ENCODE results near the gene FMNL2.

Gene FMNL2

DNA sequence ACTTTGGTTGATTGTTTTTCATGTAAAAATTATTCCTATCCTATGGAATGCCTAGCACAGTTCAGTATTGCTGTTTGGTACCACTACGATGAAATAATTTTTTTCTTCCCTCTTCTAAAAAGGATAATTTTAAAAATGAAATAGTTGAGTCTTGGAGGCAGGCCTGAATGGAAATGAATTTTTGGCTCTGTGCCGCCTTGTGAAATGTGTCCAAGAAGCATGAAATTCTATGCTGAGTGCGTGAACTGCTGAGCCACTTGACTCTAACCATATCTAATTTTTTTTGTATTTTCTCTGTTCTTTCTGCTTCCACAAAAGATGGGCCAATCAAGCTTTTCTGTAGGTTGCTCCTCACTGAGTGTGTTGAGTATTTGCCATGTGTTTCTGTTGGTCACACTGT is 287.2 kb downstream of the FMNL2 start:
- no peak overlapping the region for H3K4me3 ChIP-seq (ENCODE audit: low read length)
- H3K36me3 ChIP-seq (ENCODE audit: insufficient read depth, low read length): peaks cover 17% of the 10 kb centered on the region

DNA sequence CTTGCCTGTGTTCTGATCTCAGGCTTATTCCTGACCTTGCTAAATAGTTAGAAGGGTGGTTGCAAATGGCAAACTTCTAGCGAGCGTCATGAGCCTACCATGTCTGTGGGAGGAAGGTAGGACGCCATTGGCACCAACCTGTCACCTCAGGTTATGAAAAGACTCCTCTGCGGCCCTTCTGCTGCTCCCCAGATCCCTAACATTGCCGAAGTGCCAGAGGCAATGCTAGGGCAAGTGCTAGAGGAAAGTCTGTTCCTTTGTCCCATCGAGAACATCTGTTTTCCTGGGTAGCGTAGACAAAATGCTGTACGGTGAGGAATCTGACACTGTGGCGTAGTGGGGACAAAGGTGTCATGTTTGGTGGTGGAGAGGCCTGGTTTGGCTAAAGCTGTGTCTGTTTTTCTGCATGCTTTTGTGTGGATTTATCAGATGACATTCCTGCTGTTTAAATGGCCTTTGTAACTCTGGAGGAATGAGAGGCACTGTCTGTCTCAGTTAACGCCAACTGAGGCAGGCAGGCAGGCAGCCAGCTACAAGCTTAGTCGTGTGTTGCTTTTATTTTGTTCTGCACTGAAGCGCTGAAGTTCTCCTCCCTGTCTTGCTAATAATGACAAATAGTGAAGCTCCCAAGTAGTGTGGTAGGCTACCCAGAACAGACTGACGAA is 288.2 kb downstream of the FMNL2 start:
- no peaks in the 10 kb centered on the region for H3K9me3 ChIP-seq (replicated peaks; ENCODE audit: low read length)

More for the DNA sequence above, 287.2 kb downstream of the FMNL2 start:
- Histone ChIP-seq H3K4me1 (ENCODE audit: control insufficient read depth, insufficient read depth, low read length) (peaks cover 5% of the 10 kb centered on the region), H3K9me3 (replicated peaks; ENCODE audit: low read length) (no peaks in the 10 kb centered on the region), H3K9ac (ENCODE audit: low read depth, low read length) (no peak overlapping the region), H3K4me2 (ENCODE audit: low read length) (no peak overlapping the region), H3K27me3 (ENCODE audit: control insufficient read depth, insufficient read depth, low read length) (no peaks in the 10 kb centered on the region)

DNA sequence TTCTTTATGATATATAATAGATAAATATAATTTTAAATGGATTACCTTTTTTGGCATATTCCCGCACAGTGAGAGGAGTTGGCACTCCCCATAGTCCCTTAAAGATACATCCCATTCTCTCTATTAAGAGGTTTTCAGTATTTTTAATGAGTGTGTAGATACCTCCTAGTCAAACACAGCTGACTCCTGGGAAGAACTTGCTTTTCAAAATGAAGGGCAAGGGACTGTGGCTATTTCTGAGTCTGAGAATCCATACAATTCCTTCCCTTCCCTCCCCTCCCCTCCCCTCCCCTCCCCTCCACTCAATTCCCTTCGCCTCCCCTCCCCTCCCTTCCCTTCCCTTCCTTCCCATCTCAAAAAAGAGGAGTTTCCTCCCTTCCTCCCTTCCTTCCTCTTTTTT is 288.8 kb downstream of the FMNL2 start:
- H3K4me3 ChIP-seq (ENCODE audit: low read length): no peak overlapping the region
- H3K9me3 ChIP-seq (replicated peaks; ENCODE audit: low read length): no peaks in the 10 kb centered on the region
- peaks cover 5% of the 10 kb centered on the region for H3K4me1 ChIP-seq (ENCODE audit: control insufficient read depth, insufficient read depth, low read length)
- no peaks in the 10 kb centered on the region for H3K27me3 ChIP-seq (ENCODE audit: control insufficient read depth, insufficient read depth, low read length)
- H3K4me2 ChIP-seq (ENCODE audit: low read length): no peak overlapping the region
- H3K36me3 ChIP-seq (ENCODE audit: insufficient read depth, low read length): peaks cover 14% of the 10 kb centered on the region
- H3K9ac ChIP-seq (ENCODE audit: low read depth, low read length): no peak overlapping the region

More for the DNA sequence above, 288.2 kb downstream of the FMNL2 start:
- H3K4me3 ChIP-seq (ENCODE audit: low read length): no peak overlapping the region
- no peaks in the 10 kb centered on the region for H3K27me3 ChIP-seq (ENCODE audit: control insufficient read depth, insufficient read depth, low read length)
- no peak overlapping the region for H3K9ac ChIP-seq (ENCODE audit: low read depth, low read length)
- H3K36me3 ChIP-seq (ENCODE audit: insufficient read depth, low read length): peaks cover 14% of the 10 kb centered on the region
- H3K4me1 ChIP-seq (ENCODE audit: control insufficient read depth, insufficient read depth, low read length): peaks cover 5% of the 10 kb centered on the region
- H3K4me2 ChIP-seq (ENCODE audit: low read length): no peak overlapping the region

DNA sequence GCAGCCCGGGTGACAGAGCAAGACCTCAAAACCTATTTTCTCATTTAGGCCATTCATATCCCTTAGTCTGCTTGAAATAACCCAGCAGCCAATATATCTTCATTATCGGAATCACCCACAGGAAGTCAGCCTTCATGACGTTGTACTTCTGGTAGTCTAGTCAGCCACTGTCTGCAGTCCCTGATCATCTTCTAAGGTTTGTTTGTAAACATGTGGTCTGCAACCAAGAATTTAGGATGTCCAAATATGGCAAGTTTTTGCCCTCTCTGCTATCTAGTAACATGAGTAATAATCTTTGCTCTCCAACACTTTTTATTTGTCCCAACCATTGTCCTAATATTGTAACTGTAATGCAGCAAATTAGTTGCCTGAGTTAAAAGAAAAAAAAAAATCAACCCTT is 289.8 kb downstream of the FMNL2 start:
- H3K9ac ChIP-seq (ENCODE audit: low read depth, low read length): no peak overlapping the region
- peaks cover 11% of the 10 kb centered on the region for H3K36me3 ChIP-seq (ENCODE audit: insufficient read depth, low read length)
- H3K4me3 ChIP-seq (ENCODE audit: low read length): no peak overlapping the region
- no peaks in the 10 kb centered on the region for H3K27me3 ChIP-seq (ENCODE audit: control insufficient read depth, insufficient read depth, low read length)
- no peak overlapping the region for H3K4me2 ChIP-seq (ENCODE audit: low read length)
- H3K9me3 ChIP-seq (replicated peaks; ENCODE audit: low read length): no peaks in the 10 kb centered on the region
- H3K4me1 ChIP-seq (ENCODE audit: control insufficient read depth, insufficient read depth, low read length): peaks cover 5% of the 10 kb centered on the region

DNA sequence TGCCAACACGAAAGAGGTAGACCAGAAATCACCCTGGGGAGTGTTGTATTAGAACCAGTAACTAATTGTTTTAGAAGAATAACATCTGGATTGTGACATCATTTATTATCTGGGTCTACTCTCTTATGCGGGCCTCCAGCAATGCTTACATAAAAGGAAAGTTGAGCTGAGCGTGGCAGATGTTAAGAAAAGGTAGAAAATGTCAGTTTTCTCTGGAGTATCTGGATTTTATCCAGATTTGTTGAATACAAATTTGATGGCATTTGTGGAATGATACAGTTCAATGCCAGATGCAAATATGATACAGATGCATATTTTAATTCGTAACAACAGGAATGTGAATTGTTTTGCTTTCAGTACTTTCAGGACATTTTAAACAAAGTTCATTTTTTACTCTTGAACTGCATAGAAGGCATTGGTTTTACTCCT is 292.0 kb downstream of the FMNL2 start:
- Histone ChIP-seq H3K4me2 (ENCODE audit: low read length) (no peak overlapping the region), H3K4me3 (ENCODE audit: low read length) (no peak overlapping the region), H3K9ac (ENCODE audit: low read depth, low read length) (no peak overlapping the region), H3K36me3 (ENCODE audit: insufficient read depth, low read length) (peaks cover 7% of the 10 kb centered on the region), H3K9me3 (replicated peaks; ENCODE audit: low read length) (no peaks in the 10 kb centered on the region), H3K27me3 (ENCODE audit: control insufficient read depth, insufficient read depth, low read length) (no peaks in the 10 kb centered on the region), H3K4me1 (ENCODE audit: control insufficient read depth, insufficient read depth, low read length) (peaks cover 5% of the 10 kb centered on the region)

DNA sequence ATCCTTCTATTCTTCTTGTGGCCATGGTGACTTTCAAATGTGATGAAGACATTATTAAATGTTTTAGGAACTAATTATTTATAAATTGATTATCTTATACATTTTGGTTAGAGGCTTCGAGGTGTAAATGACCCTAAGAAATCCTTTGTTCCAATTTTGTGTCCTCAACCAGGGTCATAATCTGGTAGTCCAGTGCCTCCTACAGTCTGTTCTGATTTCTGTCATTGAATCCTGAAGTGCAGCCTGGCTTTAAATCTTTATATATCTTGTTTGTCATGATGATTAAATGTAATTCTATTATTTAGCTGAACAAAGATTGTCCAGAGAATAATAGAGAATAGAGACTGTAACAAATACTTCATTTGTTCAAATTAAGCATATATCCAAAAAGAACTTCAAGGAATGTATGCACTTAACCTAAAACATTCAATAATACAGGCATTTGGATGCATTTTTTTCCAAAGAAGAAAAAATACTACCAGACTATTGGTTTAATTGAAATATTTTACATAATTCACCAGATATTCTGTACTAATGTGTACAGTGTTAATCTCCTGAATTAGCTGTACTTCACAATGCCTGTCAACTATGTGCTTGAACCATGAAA is 292.5 kb downstream of the FMNL2 start:
- Histone ChIP-seq H3K9me3 (replicated peaks; ENCODE audit: low read length) (no peaks in the 10 kb centered on the region), H3K4me2 (ENCODE audit: low read length) (no peak overlapping the region), H3K27me3 (ENCODE audit: control insufficient read depth, insufficient read depth, low read length) (no peaks in the 10 kb centered on the region), H3K9ac (ENCODE audit: low read depth, low read length) (no peak overlapping the region), H3K4me3 (ENCODE audit: low read length) (no peak overlapping the region), H3K36me3 (ENCODE audit: insufficient read depth, low read length) (peaks cover 10% of the 10 kb centered on the region), H3K4me1 (ENCODE audit: control insufficient read depth, insufficient read depth, low read length) (peaks cover 5% of the 10 kb centered on the region)

DNA sequence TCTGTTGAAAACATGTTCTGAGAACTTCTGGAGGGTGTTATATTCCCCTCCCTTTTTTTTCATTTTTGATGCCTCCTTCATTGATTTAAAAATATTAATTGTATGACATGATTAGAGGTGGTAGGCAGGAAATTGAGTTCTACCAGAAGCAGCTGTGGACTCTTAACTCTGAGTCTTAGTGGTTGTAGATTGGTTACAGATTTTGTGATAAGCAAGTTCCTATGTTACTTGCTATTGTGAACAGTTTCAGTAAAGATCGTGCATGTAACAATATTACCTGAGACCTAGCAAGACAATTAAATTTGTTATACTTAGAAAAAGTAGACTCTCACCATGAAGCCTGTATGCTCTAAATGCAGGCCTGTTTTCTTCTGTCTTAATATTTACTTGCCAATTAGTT is 294.2 kb downstream of the FMNL2 start:
- H3K9ac ChIP-seq (ENCODE audit: low read depth, low read length): no peak overlapping the region
- no peak overlapping the region for H3K4me2 ChIP-seq (ENCODE audit: low read length)
- peaks cover 5% of the 10 kb centered on the region for H3K4me1 ChIP-seq (ENCODE audit: control insufficient read depth, insufficient read depth, low read length)
- H3K9me3 ChIP-seq (replicated peaks; ENCODE audit: low read length): no peaks in the 10 kb centered on the region
- H3K4me3 ChIP-seq (ENCODE audit: low read length): no peak overlapping the region
- no peaks in the 10 kb centered on the region for H3K27me3 ChIP-seq (ENCODE audit: control insufficient read depth, insufficient read depth, low read length)
- peaks cover 11% of the 10 kb centered on the region for H3K36me3 ChIP-seq (ENCODE audit: insufficient read depth, low read length)

DNA sequence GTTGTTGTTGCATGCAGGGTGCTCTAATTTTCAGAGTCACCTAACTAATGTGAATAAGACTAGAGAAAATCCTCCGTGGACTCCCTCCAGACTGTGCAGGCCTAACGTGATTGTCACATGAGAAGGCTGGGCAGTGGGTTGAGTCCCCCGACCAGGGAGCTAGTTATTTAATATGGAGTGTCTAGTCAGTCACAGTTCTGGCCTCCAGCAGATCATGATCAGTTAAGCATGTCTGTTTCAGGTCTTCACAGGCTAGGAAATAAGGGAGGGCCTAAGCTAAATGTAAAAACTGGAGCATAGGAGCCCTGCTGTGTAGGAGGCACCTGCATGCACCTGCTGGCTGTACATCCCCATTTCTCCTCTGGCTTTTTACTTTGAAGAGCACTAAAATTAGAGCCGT is 295.5 kb downstream of the FMNL2 start:
- Histone ChIP-seq H3K36me3 (ENCODE audit: insufficient read depth, low read length) (peaks cover 11% of the 10 kb centered on the region), H3K4me2 (ENCODE audit: low read length) (no peak overlapping the region), H3K27me3 (ENCODE audit: control insufficient read depth, insufficient read depth, low read length) (no peaks in the 10 kb centered on the region), H3K4me1 (ENCODE audit: control insufficient read depth, insufficient read depth, low read length) (peaks cover 5% of the 10 kb centered on the region), H3K9ac (ENCODE audit: low read depth, low read length) (no peak overlapping the region), H3K4me3 (ENCODE audit: low read length) (no peak overlapping the region), H3K9me3 (replicated peaks; ENCODE audit: low read length) (no peaks in the 10 kb centered on the region)

DNA sequence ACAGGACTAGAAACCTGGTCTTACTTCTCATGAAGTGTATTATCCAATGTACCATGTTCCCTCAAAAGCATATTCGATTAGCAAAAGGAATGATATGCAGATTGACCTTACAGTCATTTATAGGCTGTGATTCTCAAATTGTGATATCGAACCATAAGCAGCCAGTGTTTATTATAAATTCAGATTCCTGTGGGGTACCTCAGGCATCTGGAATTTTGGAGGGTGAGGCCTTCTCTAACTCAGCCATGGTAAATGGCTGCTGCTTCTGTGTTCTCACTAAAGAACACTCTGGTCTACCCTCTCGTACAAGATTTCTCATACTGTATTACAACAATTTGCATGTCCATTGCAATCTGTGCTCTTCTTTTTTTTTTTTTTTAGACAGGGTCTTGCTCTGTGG is 297.8 kb downstream of the FMNL2 start:
- no peak overlapping the region for H3K4me2 ChIP-seq (ENCODE audit: low read length)
- H3K9ac ChIP-seq (ENCODE audit: low read depth, low read length): no peak overlapping the region
- H3K4me1 ChIP-seq (ENCODE audit: control insufficient read depth, insufficient read depth, low read length): no peaks in the 10 kb centered on the region
- H3K36me3 ChIP-seq (ENCODE audit: insufficient read depth, low read length): peaks cover 18% of the 10 kb centered on the region
- H3K9me3 ChIP-seq (replicated peaks; ENCODE audit: low read length): no peaks in the 10 kb centered on the region
- H3K4me3 ChIP-seq (ENCODE audit: low read length): no peak overlapping the region
- H3K27me3 ChIP-seq (ENCODE audit: control insufficient read depth, insufficient read depth, low read length): no peaks in the 10 kb centered on the region

DNA sequence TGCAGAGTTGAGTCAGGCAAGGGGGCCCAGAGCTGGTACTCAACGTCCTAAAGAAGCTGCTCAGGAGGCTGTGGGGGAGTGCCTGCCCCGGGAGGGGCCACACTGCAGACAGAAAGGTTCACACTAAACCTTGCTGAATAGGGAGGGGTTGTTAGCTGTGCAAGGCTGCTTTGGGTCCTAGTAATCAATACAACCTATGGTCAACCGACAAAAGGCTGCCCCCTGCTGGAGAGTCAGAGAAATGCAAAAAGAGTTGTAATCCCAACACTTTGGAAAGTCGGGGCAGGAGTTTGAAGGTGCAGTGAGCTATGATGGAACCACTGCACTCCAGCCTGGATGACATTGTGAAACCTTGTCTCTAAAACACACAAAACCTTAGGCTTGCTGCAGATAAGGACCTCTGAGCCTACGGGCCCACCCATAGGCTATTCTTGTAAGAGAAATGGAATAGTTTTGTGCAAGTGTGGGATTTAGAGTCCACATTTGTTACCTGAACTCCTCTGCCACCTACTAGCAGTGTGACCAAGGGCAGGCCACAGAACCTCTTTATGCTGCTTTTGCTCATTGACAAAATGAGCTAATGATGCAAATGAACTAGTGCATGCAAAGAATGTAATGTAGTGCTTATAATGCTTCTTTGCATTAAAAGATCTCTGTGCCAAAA is 300.8 kb downstream of the FMNL2 start:
- peaks cover 33% of the 10 kb centered on the region for H3K36me3 ChIP-seq (ENCODE audit: insufficient read depth, low read length)
- H3K9me3 ChIP-seq (replicated peaks; ENCODE audit: low read length): no peaks in the 10 kb centered on the region
- no peaks in the 10 kb centered on the region for H3K4me1 ChIP-seq (ENCODE audit: control insufficient read depth, insufficient read depth, low read length)
- no peak overlapping the region for H3K4me2 ChIP-seq (ENCODE audit: low read length)
- H3K27me3 ChIP-seq (ENCODE audit: control insufficient read depth, insufficient read depth, low read length): no peaks in the 10 kb centered on the region
- no peak overlapping the region for H3K9ac ChIP-seq (ENCODE audit: low read depth, low read length)
- no peak overlapping the region for H3K4me3 ChIP-seq (ENCODE audit: low read length)

DNA sequence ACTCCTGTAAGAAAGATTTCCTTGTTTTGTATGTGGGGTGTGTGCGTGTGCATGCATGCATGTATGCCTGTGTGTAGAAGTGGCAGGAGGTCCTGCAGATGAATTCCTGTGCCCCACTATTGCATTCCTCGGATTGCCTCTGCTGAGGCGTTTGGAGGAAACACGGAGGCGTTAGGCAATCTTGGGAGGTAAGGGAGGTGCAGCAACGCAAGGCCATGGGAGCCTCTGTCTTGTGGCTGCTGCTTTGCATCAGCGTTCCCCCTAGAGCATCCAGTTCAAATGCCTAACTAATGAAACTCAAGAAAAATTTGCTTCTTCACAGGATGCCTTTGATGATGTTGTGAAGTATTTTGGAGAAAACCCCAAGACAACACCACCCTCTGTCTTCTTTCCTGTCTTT is 302.3 kb downstream of the FMNL2 start:
- no peaks in the 10 kb centered on the region for H3K9me3 ChIP-seq (replicated peaks; ENCODE audit: low read length)
- H3K27me3 ChIP-seq (ENCODE audit: control insufficient read depth, insufficient read depth, low read length): no peaks in the 10 kb centered on the region
- no peak overlapping the region for H3K4me3 ChIP-seq (ENCODE audit: low read length)
- no peak overlapping the region for H3K4me2 ChIP-seq (ENCODE audit: low read length)
- H3K4me1 ChIP-seq (ENCODE audit: control insufficient read depth, insufficient read depth, low read length): no peaks in the 10 kb centered on the region
- H3K36me3 ChIP-seq (ENCODE audit: insufficient read depth, low read length): peaks cover 32% of the 10 kb centered on the region
- no peak overlapping the region for H3K9ac ChIP-seq (ENCODE audit: low read depth, low read length)

DNA sequence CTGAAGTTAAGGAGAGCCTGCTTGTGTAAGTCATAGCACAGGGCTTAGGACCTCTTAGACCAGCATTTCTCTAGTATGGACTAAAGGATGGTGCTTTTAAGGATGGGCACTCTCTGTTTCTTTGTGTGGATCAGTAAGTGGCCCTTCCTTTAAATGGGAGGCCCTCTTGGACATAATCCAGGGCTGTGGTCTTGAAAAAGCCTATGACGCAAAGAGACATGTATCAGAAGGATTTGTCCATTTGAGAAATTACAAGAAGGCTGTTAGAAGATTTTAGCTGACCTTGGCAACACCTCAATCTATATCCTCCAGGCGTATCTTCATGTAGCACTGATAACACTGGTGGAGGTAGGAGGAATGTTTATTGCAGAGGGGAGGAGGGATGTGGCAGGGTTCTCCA is 303.1 kb downstream of the FMNL2 start:
- no peak overlapping the region for H3K9ac ChIP-seq (ENCODE audit: low read depth, low read length)
- H3K36me3 ChIP-seq (ENCODE audit: insufficient read depth, low read length): peaks cover 33% of the 10 kb centered on the region
- no peaks in the 10 kb centered on the region for H3K9me3 ChIP-seq (replicated peaks; ENCODE audit: low read length)
- H3K4me3 ChIP-seq (ENCODE audit: low read length): no peak overlapping the region
- H3K27me3 ChIP-seq (ENCODE audit: control insufficient read depth, insufficient read depth, low read length): no peaks in the 10 kb centered on the region
- H3K4me2 ChIP-seq (ENCODE audit: low read length): no peak overlapping the region
- no peaks in the 10 kb centered on the region for H3K4me1 ChIP-seq (ENCODE audit: control insufficient read depth, insufficient read depth, low read length)

Data from skeletal muscle satellite cell (primary cell).